ENCODE results near the gene NAB1. TPM values are rescaled to one million over a fixed set of nuclear protein-coding genes. Genes with fewer than 3 reads are reported as not detected.

The NAB1 gene
- total RNA-seq, 4 donors from 2014 or later: 34.3 to 63.9 (median 38.4) TPM

DNA sequence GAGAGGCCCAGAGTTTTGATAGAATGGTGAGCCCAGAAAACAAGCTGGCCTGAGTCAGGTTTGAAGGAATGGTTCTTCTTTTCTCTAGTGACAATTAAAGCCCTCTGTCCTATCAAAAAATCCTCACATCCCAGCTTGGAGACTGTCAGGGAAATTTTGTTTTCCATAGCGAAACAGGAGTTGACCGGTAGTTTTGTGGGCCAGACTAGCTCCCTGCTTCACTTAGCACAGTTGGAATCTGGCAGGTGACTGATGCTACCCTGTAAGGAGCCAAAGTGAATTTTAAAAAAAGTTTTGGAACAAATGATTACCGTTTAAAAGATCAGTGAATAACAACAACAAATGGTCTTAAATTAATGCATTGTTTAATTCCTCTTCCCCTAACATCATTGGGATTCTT lies 6.7 kb downstream of the NAB1 start:
- in situ Hi-C loops (cut with MboI; ENCODE audit: low pct_ligation_motif_present in 1 of 4, low pct_unique_long_range_greater_than_20kb in 1 of 4, low sequenced_read_pairs in 3 of 4) (loop anchor here in 1 of 4 donors (25.0 kb wide), 1 partner anchor 268 kb away; no protein-coding TSS in a partner anchor), intact Hi-C loops (cut with DNase I; ENCODE audit: low total_unique reads) (no loop called here)
- WGBS, 2 donors (ENCODE audit: low coverage in 1 of 2): 69 to 78% methylated on average over 1 to 3 of the region's 3 CpGs
- H3K27me3 ChIP-seq: no peaks in the 10 kb centered on the region
- DNase-seq: no peak
- H3K4me1 ChIP-seq: peaks cover 14 to 61% (median 23%) of the 10 kb centered on the region in 4 donors
- H3K4me3 ChIP-seq: no peak overlapping the region
- no peaks in the 10 kb centered on the region for H3K36me3 ChIP-seq
- H3K27ac ChIP-seq: peak overlapping the region in 3 of 4 donors; percentile 0 to 41 (median 17)
- H3K9me3 ChIP-seq: no peaks in the 10 kb centered on the region
- TF ChIP-seq POLR2AphosphoS5 (IDR thresholded peaks at IDR 0.05): no peak
- TF ChIP-seq CTCF (IDR thresholded peaks at IDR 0.05): no peak
- TF ChIP-seq EP300 (IDR thresholded peaks at IDR 0.05; ENCODE audit: low read depth): no peak
- TF ChIP-seq POLR2A (IDR thresholded peaks at IDR 0.05): no peak

GRCh38 chr2:190656301-190656700 lies 7.4 kb downstream of the NAB1 start:
- peaks cover 9 to 61% (median 16%) of the 10 kb centered on the region in 4 donors for H3K4me1 ChIP-seq
- TF ChIP-seq POLR2A (IDR thresholded peaks at IDR 0.05) (no peak), EP300 (IDR thresholded peaks at IDR 0.05; ENCODE audit: low read depth) (no peak), CTCF (IDR thresholded peaks at IDR 0.05) (no peak), POLR2AphosphoS5 (IDR thresholded peaks at IDR 0.05) (no peak)
- in situ Hi-C loops (cut with MboI; ENCODE audit: low pct_ligation_motif_present in 1 of 4, low pct_unique_long_range_greater_than_20kb in 1 of 4, low sequenced_read_pairs in 3 of 4) (loop anchor here in 1 of 4 donors (25.0 kb wide), 1 partner anchor 269 kb away; no protein-coding TSS in a partner anchor), intact Hi-C loops (cut with DNase I; ENCODE audit: low total_unique reads) (no loop called here)
- H3K36me3 ChIP-seq: no peaks in the 10 kb centered on the region
- no peak overlapping the region for H3K4me3 ChIP-seq
- H3K27me3 ChIP-seq: no peaks in the 10 kb centered on the region
- DNase-seq: no peak
- H3K27ac ChIP-seq: peak overlapping the region in 3 of 4 donors; percentile 0 to 41 (median 22)
- 56 to 65% methylated on average over 2 of the region's 2 CpGs for WGBS, 2 donors (ENCODE audit: low coverage in 1 of 2)
- H3K9me3 ChIP-seq: no peaks in the 10 kb centered on the region

DNA sequence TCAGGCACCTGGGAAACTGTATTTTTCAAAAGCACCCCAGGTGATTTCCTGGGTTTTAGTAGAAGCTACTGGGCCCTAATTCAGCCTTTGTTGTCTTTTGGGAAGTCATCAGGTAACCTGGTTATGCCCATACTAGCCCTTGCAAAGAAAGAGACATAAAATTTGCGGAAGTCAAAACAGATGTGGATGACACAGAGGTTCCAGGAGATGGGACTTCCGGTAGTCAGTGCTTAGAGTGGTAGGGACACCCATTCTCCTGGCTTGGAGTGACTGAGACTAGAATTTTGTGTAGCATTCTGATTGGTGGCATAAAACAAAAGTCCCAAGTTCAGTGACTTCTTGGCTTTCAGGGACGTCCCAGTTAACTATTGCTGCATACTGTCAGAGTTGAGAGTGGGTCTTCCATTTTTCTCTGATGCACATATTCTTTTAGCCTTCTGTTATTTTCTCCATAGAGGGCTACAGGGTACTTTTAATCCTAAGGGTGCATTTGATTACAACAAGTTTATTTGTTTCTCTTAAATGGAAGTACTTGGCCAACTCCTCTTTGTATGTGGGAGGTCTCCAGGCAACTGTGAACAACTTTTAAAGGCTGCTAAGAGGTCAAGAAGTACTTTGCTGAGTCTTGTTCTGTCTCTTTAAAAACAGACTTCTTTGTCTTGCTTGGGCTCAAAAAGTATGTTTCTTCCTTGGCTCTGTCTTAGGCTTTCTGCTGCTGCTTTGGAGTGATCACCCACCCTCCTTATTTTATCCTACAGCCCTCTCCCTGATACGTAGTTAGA lies 8.8 kb downstream of the NAB1 start:
- Histone ChIP-seq H3K4me3 (no peak overlapping the region), H3K27me3 (no peaks in the 10 kb centered on the region), H3K27ac (no peak overlapping the region), H3K36me3 (no peaks in the 10 kb centered on the region), H3K4me1 (peaks cover 10 to 64% (median 12%) of the 10 kb centered on the region in 4 donors), H3K9me3 (no peaks in the 10 kb centered on the region)
- TF ChIP-seq POLR2A (IDR thresholded peaks at IDR 0.05): no peak
- no peak for TF ChIP-seq EP300 (IDR thresholded peaks at IDR 0.05; ENCODE audit: low read depth)
- intact Hi-C loops (cut with DNase I; ENCODE audit: low total_unique reads): no loop called here
- DNase-seq: no peak
- WGBS, 2 donors (ENCODE audit: low coverage in 1 of 2): 66 to 76% methylated on average over 4 of the region's 4 CpGs
- in situ Hi-C loops (cut with MboI; ENCODE audit: low pct_ligation_motif_present in 1 of 4, low pct_unique_long_range_greater_than_20kb in 1 of 4, low sequenced_read_pairs in 3 of 4): loop anchor here in 1 of 4 donors (25.0 kb wide), 1 partner anchor 270 kb away; no protein-coding TSS in a partner anchor

- Histone ChIP-seq H3K9me3 (no peaks in the 10 kb centered on the region), H3K4me3 (no peak overlapping the region), H3K36me3 (no peaks in the 10 kb centered on the region), H3K27me3 (no peaks in the 10 kb centered on the region), H3K27ac (no peak overlapping the region), H3K4me1 (peaks cover 9 to 75% (median 15%) of the 10 kb centered on the region in 4 donors)
- DNase-seq: no peak
- WGBS, 2 donors (ENCODE audit: low coverage in 1 of 2): 93 to 95% methylated on average over 2 to 8 of the region's 8 CpGs
- intact Hi-C loops (cut with DNase I; ENCODE audit: low total_unique reads): no loop called here
- TF ChIP-seq POLR2A (IDR thresholded peaks at IDR 0.05) (no peak), POLR2AphosphoS5 (IDR thresholded peaks at IDR 0.05) (no peak), EP300 (IDR thresholded peaks at IDR 0.05; ENCODE audit: low read depth) (no peak), CTCF (IDR thresholded peaks at IDR 0.05) (no peak)
- in situ Hi-C loops (cut with MboI; ENCODE audit: low pct_ligation_motif_present in 1 of 4, low pct_unique_long_range_greater_than_20kb in 1 of 4, low sequenced_read_pairs in 3 of 4): loop anchor here in 1 of 4 donors (25.0 kb wide), 1 partner anchor 272 kb away; no protein-coding TSS in a partner anchor
Observed at GRCh38 chr2:190659553-190659952, 10.7 kb downstream of the NAB1 start.

Data from transverse colon (tissue), 4 donors.